Amygdala (tissue), 56 donors: Measurements from ENCODE around the gene ECI1.
"Not testable (repeated sequence)": the region's sequence is repeated elsewhere in the genome, so short reads cannot be mapped to it uniquely, and the experiment has no call there.

ENCODE experiments used
- DNase-seq, 56 donors: peaks; one replicate each; lab custom pipeline; 2025; lab: John Stamatoyannopoulos, UW

The ECI1 gene

GRCh38 chr16:2213817-2214718, 37.3 kb downstream of the ECI1 start:
- no peak for DNase-seq

GRCh38 chr16:2212362-2213324, 38.7 kb downstream of the ECI1 start:
- DNase-seq: no peak

- no peak for DNase-seq
These were observed 39.5 kb downstream of the ECI1 start for GRCh38 chr16:2211923-2212347.

- no peak for DNase-seq
These were observed 40.7 kb downstream of the ECI1 start, which contains the start of gene BRICD5 for GRCh38 chr16:2210386-2211365. Gene BRICD5, minus strand, starts transcription at chr16:2210863. Its CDS starts 30 bp downstream, at chr16:2210833.

GRCh38 chr16:2210009-2210332, 41.4 kb downstream of the ECI1 start:
- DNase-seq: no peak

- DNase-seq: no peak
These were observed 42.0 kb downstream of the ECI1 start for GRCh38 chr16:2209258-2210008.

DNA sequence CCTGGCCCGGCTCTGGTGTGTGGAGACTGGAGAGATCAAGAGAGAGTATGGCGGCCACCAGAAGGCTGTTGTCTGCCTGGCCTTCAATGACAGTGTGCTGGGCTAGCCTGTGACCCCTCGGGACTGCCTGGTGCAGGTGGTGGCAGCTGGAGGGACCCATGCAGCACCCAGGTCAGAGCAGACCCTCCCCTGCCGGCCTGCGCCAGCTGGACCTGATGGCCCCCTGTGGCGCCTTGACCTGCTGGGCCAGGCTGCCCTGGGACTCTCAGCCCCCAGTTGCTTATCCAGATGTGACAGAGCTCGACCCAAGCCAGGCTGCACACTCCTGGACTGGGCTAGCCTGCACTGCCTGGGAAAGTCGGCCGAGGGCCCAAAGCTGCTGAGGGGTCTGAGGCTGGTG, 42.6 kb downstream of the ECI1 start:
- no peak for DNase-seq

DNA sequence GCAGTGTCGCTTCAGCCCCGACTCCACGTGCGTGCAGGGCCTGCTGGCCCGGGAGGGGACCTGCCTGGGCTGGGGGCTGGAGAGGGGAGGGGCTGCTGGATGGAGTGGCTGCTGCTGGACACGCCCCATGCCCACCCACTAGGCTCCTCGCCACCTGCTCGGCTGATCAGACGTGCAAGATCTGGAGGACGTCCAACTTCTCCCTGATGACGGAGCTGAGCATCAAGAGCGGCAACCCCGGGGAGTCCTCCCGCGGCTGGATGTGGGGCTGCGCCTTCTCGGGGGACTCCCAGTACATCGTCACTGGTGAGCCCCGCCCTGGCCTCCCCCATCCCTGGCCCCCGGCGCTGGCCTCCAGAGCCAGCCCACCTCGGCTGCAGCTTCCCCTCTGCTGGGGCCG, 43.1 kb downstream of the ECI1 start:
- no peak for DNase-seq

DNA sequence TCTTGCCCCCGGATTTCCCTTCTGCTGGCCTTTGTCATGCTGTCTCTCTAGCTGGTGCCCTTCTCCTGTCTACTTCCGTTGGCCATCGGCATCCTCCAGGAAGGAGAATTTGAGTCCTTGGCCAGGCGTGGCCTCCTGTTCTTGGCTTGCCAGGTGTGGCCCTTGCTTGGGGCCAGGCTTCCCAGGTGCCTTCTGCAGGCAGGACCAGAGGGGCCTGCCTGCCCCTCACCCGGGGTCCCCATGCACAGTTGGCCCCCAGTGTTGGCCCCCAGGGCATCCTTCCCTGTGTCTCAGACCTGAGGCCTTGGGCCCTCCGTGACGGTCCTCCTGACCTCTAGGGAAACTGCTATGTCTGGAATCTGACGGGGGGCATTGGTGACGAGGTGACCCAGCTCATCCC, 43.5 kb downstream of the ECI1 start:
- no peak for DNase-seq

DNA sequence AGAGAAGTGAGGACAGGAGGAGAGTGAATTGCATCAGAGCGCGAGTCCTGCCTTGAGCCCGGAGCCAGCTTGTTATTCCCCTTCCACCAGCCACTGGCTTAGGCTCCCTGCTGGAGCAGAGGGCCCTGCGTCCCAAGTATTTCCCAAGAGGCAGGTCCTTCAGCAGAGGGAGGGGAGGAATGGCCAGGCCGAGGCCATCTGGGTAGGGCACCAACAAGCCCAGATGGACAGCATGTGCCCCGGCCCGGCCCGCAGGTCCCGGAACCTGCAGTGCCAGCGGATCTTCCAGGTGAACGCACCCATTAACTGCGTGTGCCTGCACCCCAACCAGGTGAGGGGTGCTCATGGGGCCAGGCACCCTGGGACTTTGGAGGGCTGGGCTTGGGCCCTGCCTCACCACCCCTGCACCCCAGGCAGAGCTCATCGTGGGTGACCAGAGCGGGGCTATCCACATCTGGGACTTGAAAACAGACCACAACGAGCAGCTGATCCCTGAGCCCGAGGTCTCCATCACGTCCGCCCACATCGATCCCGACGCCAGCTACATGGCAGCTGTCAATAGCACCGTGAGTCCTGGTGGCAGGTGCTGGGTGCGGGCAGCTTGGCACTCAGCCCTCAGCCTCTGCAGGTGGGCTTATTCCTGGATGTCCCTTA, 44.5 kb downstream of the ECI1 start:
- no peak for DNase-seq

- DNase-seq: no peak
These were observed 45.0 kb downstream of the ECI1 start for GRCh38 chr16:2206420-2206779.

DNA sequence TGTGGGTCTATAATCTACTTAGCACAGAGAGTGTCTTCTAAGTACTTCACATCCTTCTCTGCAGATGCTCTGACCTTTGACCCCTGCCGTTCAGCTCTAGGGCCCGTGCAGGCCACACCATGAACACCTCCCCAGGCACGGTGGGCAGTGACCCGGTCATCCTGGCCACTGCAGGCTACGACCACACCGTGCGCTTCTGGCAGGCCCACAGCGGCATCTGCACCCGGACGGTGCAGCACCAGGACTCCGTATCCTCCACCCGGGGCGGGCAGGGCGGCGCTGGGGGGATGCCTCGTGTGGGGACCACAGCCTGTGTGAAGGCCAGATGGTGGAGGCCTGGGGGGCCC, 45.4 kb downstream of the ECI1 start:
- DNase-seq: peak in 5 of 56 donors; percentile 59 to 84 (median 69)

DNA sequence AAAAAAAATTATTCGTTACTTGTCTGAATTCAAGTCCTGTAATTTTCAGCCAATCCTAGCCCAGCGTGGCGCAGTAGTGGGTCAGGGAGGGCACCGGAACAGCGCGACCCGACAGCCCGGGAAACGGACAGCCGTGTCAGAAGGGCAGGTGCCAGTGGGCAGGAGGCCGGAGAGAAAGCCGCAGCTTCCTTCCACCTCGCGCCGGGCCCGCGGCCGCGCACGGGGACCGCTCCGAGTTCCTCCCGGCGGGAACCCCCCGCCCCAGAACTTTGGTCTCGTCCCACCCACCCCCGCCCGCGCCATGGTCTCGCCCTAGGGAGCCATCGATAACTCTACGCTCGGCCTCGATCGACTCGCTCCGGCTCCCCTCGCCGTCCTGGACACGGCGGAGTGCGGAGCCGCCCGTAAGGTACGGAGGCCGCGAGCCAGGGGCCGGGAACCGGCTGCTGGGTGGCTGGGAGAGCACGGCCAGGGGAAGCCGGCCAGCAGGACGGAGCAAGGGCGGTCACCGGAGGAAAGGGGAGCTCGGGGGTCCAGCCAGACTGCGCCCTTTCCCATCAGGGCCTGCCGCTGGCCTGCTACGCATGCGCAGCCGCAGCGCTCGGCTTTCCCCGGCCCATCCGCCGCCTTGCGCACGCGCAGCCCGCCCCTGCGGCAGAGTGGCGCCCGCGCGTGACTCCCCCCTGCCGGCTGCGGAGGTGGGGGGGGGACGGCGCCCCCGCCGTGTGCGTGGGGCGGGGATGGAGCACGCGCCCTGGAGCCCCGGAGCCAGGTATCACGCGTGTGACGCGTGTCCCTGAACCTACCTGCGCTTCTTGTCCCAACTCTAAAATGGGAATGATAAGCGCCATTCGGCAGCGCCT, 46.1 kb downstream of the ECI1 start, which contains the start of gene MLST8:
Gene MLST8 (plus strand): TSS at position 351 of the 863 bp plus-strand sequence. CDS start 632 bp downstream, outside the sequence.
- DNase-seq: peak; percentile 27 to 98 (median 86)

- no peak for DNase-seq
These were observed 46.8 kb downstream of the ECI1 start for GRCh38 chr16:2204416-2205103.

DNA sequence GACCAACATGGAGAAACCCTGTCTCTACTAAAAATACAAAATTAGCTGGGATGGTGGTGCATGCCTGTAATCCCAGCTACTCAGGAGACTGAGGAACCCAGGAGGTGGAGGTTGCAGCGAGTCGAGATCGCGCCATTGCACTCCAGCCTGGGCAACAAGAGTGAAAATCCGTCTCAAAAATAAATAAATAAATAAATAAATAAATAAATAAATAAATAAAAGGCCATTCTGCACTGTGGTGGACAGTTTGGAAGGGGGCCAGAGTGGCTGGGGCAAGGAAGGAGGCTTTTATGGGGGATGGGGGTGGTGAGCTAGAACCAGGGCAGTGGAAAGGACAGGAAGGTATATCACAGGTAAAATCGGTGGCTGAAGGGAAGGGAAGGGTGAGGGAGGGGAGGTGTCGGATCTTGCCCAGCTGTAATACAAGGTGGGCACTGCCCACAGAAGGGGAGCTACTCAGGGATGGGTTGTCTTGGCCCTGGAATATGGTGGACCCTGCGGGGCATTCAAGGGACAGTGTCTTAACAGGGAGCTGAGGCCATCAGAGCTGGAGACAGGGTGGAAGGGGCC, 48.2 kb downstream of the ECI1 start:
- DNase-seq: not testable (repeated sequence)

GRCh38 chr16:2200313-2200712, 51.1 kb downstream of the ECI1 start:
- no peak for DNase-seq

- no peak for DNase-seq
These were observed 51.7 kb downstream of the ECI1 start for GRCh38 chr16:2199621-2200139.
